Measurements from ENCODE around the gene PLD2.

DNA sequence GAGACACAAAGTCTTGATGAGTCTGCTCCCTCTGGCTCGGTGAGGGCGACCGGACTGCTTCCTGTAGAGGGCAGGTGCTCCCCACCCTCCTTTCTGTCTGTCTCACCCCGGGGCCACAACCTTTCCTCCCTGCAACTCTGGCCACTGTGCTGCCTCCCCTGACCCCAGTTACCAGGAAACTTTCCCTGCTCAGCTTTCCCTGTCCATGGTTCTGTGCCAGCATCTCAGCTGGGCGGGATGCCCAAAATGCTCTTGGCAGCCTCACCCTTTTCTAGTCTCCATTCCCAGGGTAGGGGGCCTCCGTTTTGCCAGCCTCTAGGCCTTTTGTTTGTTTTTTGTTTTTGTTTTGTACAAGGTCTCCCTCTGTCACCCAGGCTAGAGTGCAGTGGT lies 1.4 kb downstream of the PLD2 start:
- TF ChIP-seq POLR2AphosphoS5 (IDR thresholded peaks at IDR 0.05; ENCODE audit: borderline replicate concordance, low read depth, low read length) = no peak
- no peak for TF ChIP-seq EZH2 (IDR thresholded peaks at IDR 0.05)

All from SK-N-MC (cell line).